IgD-negative memory B cell (primary cell): ENCODE results near the gene CACNA1D. TPM values are rescaled to one million over a fixed set of nuclear protein-coding genes. Genes with fewer than 3 reads are reported as not detected.
A peak's percentile ranks its signal among the peaks of the same experiment; 100 is the strongest.

ENCODE experiments used
- H3K27ac Mint-ChIP-seq, 3 donors: one replicate each; pipeline ENCODE4 v1.8.0; 2020 to 2022; ENCODE audit warnings: mild to moderate bottlenecking in 3 of 3, mixed read lengths in 3 of 3, moderate library complexity in 1 of 3
- H3K27me3 Mint-ChIP-seq: one replicate; pipeline ENCODE4 v1.8.0; 2021; ENCODE audit warnings: mixed read lengths
- H3K36me3 Mint-ChIP-seq: one replicate; pipeline ENCODE4 v1.8.0; 2020; ENCODE audit warnings: mild to moderate bottlenecking, mixed read lengths
- H3K4me1 Mint-ChIP-seq, 3 donors: one replicate each; pipeline ENCODE4 v1.8.0; 2020 to 2022; ENCODE audit warnings: mixed read lengths in 3 of 3, mild to moderate bottlenecking in 1 of 3
- H3K4me3 Mint-ChIP-seq, 4 donors: one replicate each; pipeline ENCODE4 v1.8.0; 2020 to 2022; ENCODE audit warnings: mild to moderate bottlenecking in 4 of 4, mixed read lengths in 4 of 4, moderate library complexity in 3 of 4
- H3K9me3 Mint-ChIP-seq, 3 donors: one replicate each; pipeline ENCODE4 v1.8.0; 2020 to 2021; ENCODE audit warnings: mixed read lengths in 3 of 3, mild to moderate bottlenecking in 1 of 3
- polyA plus RNA-seq: library from polyadenylated mRNA; unstranded; fragments of 300-500 nt; fragmentation: Illumina TruSeq; gene quantifications from one replicate; pipeline ENCODE4 v1.2.3, GENCODE V29; 2021

CACNA1D gene
- polyA plus RNA-seq, 1 donor from 2014 or later = not detected

GRCh38 chr3:53486961-53487654 lies 7.3 kb upstream of the CACNA1D start:
- no peaks in the 10 kb centered on the region for H3K9me3 Mint-ChIP-seq
- H3K27ac Mint-ChIP-seq = no peak overlapping the region
- peaks cover 5% of the 10 kb centered on the region for H3K27me3 Mint-ChIP-seq
- H3K4me3 Mint-ChIP-seq = no peak overlapping the region
- H3K4me1 Mint-ChIP-seq = no peaks in the 10 kb centered on the region
- H3K36me3 Mint-ChIP-seq = no peaks in the 10 kb centered on the region

GRCh38 chr3:53489386-53489785 lies 5.0 kb upstream of the CACNA1D start:
- Mint-ChIP-seq H3K9me3 (no peaks in the 10 kb centered on the region), H3K4me1 (peaks cover 0 to 4% (median 3%) of the 10 kb centered on the region in 3 donors), H3K36me3 (no peaks in the 10 kb centered on the region), H3K27me3 (peaks cover 18% of the 10 kb centered on the region), H3K27ac (no peak overlapping the region), H3K4me3 (no peak overlapping the region)

- Mint-ChIP-seq H3K27me3 (peaks cover 19% of the 10 kb centered on the region), H3K9me3 (no peaks in the 10 kb centered on the region), H3K4me1 (peaks cover 0 to 4% (median 3%) of the 10 kb centered on the region in 3 donors), H3K4me3 (no peak overlapping the region), H3K27ac (no peak overlapping the region), H3K36me3 (no peaks in the 10 kb centered on the region)
These were observed 4.5 kb upstream of the CACNA1D start for GRCh38 chr3:53489787-53490458.

GRCh38 chr3:53490459-53490968 lies 3.9 kb upstream of the CACNA1D start:
- Mint-ChIP-seq H3K27ac (no peak overlapping the region), H3K36me3 (no peaks in the 10 kb centered on the region), H3K27me3 (peaks cover 25% of the 10 kb centered on the region), H3K4me1 (peaks cover 0 to 8% (median 4%) of the 10 kb centered on the region in 3 donors), H3K9me3 (no peaks in the 10 kb centered on the region), H3K4me3 (no peak overlapping the region)

GRCh38 chr3:53491276-53491675 lies 3.1 kb upstream of the CACNA1D start:
- H3K4me1 Mint-ChIP-seq = peaks cover 3 to 11% (median 9%) of the 10 kb centered on the region in 3 donors
- H3K36me3 Mint-ChIP-seq = no peaks in the 10 kb centered on the region
- no peaks in the 10 kb centered on the region for H3K9me3 Mint-ChIP-seq
- H3K4me3 Mint-ChIP-seq = no peak overlapping the region
- peaks cover 30% of the 10 kb centered on the region for H3K27me3 Mint-ChIP-seq
- no peak overlapping the region for H3K27ac Mint-ChIP-seq

GRCh38 chr3:53493595-53493962 lies 832 bp upstream of the CACNA1D start:
- Mint-ChIP-seq H3K27me3 (peaks cover 43% of the 10 kb centered on the region), H3K4me3 (peak overlapping the region in 3 of 4 donors; percentile 51 to 61 (median 56)), H3K27ac (no peak overlapping the region), H3K4me1 (peaks cover 3 to 17% (median 14%) of the 10 kb centered on the region in 3 donors), H3K9me3 (no peaks in the 10 kb centered on the region), H3K36me3 (no peaks in the 10 kb centered on the region)

- H3K4me1 Mint-ChIP-seq = peaks cover 3 to 17% (median 14%) of the 10 kb centered on the region in 3 donors
- H3K36me3 Mint-ChIP-seq = no peaks in the 10 kb centered on the region
- no peak overlapping the region for H3K27ac Mint-ChIP-seq
- H3K27me3 Mint-ChIP-seq = peaks cover 45% of the 10 kb centered on the region
- H3K9me3 Mint-ChIP-seq = no peaks in the 10 kb centered on the region
- peak overlapping the region in 3 of 4 donors; percentile 54 to 79 (median 58) for H3K4me3 Mint-ChIP-seq
These were observed 722 bp downstream of the CACNA1D start for GRCh38 chr3:53495146-53495519.

GRCh38 chr3:53495520-53496391 lies 1.3 kb downstream of the CACNA1D start:
- H3K27me3 Mint-ChIP-seq = peaks cover 45% of the 10 kb centered on the region
- H3K36me3 Mint-ChIP-seq = no peaks in the 10 kb centered on the region
- no peaks in the 10 kb centered on the region for H3K9me3 Mint-ChIP-seq
- peak overlapping the region; percentile 75 to 93 (median 81) for H3K4me3 Mint-ChIP-seq
- peak overlapping the region in 1 of 3 donors; percentile 43 for H3K27ac Mint-ChIP-seq
- H3K4me1 Mint-ChIP-seq = peaks cover 3 to 17% (median 14%) of the 10 kb centered on the region in 3 donors

- Mint-ChIP-seq H3K4me3 (peak overlapping the region in 3 of 4 donors; percentile 75 to 85 (median 77)), H3K4me1 (peaks cover 3 to 17% (median 14%) of the 10 kb centered on the region in 3 donors), H3K36me3 (no peaks in the 10 kb centered on the region), H3K27ac (no peak overlapping the region), H3K27me3 (peaks cover 45% of the 10 kb centered on the region), H3K9me3 (no peaks in the 10 kb centered on the region)
These were observed 1.9 kb downstream of the CACNA1D start for GRCh38 chr3:53496392-53496670.

GRCh38 chr3:53496984-53497383 lies 2.6 kb downstream of the CACNA1D start:
- H3K4me3 Mint-ChIP-seq = peak overlapping the region in 1 of 4 donors; percentile 75
- H3K27me3 Mint-ChIP-seq = peaks cover 41% of the 10 kb centered on the region
- H3K9me3 Mint-ChIP-seq = no peaks in the 10 kb centered on the region
- peaks cover 4 to 17% (median 14%) of the 10 kb centered on the region in 3 donors for H3K4me1 Mint-ChIP-seq
- no peaks in the 10 kb centered on the region for H3K36me3 Mint-ChIP-seq
- H3K27ac Mint-ChIP-seq = peak overlapping the region in 1 of 3 donors; percentile 25

GRCh38 chr3:53498806-53499641 lies 4.6 kb downstream of the CACNA1D start:
- peaks cover 4 to 13% (median 11%) of the 10 kb centered on the region in 3 donors for H3K4me1 Mint-ChIP-seq

GRCh38 chr3:53500165-53500777 lies 5.9 kb downstream of the CACNA1D start:
- Mint-ChIP-seq H3K27ac (no peak overlapping the region), H3K4me3 (no peak overlapping the region), H3K36me3 (no peaks in the 10 kb centered on the region), H3K4me1 (peaks cover 4 to 13% (median 8%) of the 10 kb centered on the region in 3 donors), H3K27me3 (peaks cover 23% of the 10 kb centered on the region), H3K9me3 (no peaks in the 10 kb centered on the region)

More at GRCh38 chr3:53498806-53499641, 4.6 kb downstream of the CACNA1D start:
- Mint-ChIP-seq H3K36me3 (no peaks in the 10 kb centered on the region), H3K4me3 (no peak overlapping the region), H3K27me3 (peaks cover 27% of the 10 kb centered on the region), H3K9me3 (no peaks in the 10 kb centered on the region), H3K27ac (no peak overlapping the region)

GRCh38 chr3:53501178-53501577 lies 6.8 kb downstream of the CACNA1D start:
- no peaks in the 10 kb centered on the region for H3K9me3 Mint-ChIP-seq
- peaks cover 15% of the 10 kb centered on the region for H3K27me3 Mint-ChIP-seq
- H3K27ac Mint-ChIP-seq = no peak overlapping the region
- no peak overlapping the region for H3K4me3 Mint-ChIP-seq
- peaks cover 1 to 8% (median 3%) of the 10 kb centered on the region in 3 donors for H3K4me1 Mint-ChIP-seq
- H3K36me3 Mint-ChIP-seq = no peaks in the 10 kb centered on the region

GRCh38 chr3:53502737-53503136 lies 8.3 kb downstream of the CACNA1D start:
- Mint-ChIP-seq H3K27me3 (peaks cover 4% of the 10 kb centered on the region), H3K4me1 (peaks cover 0 to 1% (median 0%) of the 10 kb centered on the region in 3 donors), H3K9me3 (no peaks in the 10 kb centered on the region), H3K4me3 (no peak overlapping the region), H3K27ac (no peak overlapping the region), H3K36me3 (no peaks in the 10 kb centered on the region)
